Measurements from ENCODE around the gene CCT3. TPM values are rescaled to one million over a fixed set of nuclear protein-coding genes. Genes with fewer than 3 reads are reported as not detected.

The CCT3 gene
- total RNA-seq, 1 donor from 2014 or later, result 186 TPM

DNA sequence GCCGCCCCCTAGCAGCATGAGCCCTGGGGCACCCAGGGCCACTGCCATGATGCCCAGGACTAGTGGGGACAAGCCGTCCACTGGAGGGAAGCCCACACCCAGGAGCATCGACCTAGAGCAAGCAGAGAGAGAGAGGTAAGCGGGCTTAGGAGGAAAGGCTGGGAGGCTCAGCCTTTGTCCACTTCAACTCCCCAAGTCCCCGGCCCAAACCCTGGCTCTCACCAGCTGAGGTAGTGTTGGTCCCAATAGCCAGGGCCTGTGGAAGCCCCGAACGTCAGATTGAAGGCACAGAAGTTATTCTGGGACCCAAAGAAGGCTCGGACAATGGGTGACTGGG is 45.0 kb downstream of the CCT3 start:
- DNase-seq (ENCODE audit: extremely low spot score in 2 of 2), result no peak
- peaks cover 0 to 7% of the 10 kb centered on the region in 2 donors for H3K36me3 ChIP-seq
- H3K4me3 ChIP-seq, result no peak overlapping the region
- H3K27me3 ChIP-seq, result no peaks in the 10 kb centered on the region
- H3K27ac ChIP-seq, result peak overlapping the region; percentile 81
- H3K4me1 ChIP-seq, result peaks cover 44% of the 10 kb centered on the region
- intact Hi-C loops (cut with DNase I), result no loop called here
- H3K9me3 ChIP-seq, result no peaks in the 10 kb centered on the region
- TF ChIP-seq POLR2AphosphoS5 (IDR thresholded peaks at IDR 0.05; ENCODE audit: insufficient read depth in 1 of 2, low read depth in 1 of 2) (no peak), POLR2A (IDR thresholded peaks at IDR 0.05) (no peak)
- TF ChIP-seq, protein P1, sequence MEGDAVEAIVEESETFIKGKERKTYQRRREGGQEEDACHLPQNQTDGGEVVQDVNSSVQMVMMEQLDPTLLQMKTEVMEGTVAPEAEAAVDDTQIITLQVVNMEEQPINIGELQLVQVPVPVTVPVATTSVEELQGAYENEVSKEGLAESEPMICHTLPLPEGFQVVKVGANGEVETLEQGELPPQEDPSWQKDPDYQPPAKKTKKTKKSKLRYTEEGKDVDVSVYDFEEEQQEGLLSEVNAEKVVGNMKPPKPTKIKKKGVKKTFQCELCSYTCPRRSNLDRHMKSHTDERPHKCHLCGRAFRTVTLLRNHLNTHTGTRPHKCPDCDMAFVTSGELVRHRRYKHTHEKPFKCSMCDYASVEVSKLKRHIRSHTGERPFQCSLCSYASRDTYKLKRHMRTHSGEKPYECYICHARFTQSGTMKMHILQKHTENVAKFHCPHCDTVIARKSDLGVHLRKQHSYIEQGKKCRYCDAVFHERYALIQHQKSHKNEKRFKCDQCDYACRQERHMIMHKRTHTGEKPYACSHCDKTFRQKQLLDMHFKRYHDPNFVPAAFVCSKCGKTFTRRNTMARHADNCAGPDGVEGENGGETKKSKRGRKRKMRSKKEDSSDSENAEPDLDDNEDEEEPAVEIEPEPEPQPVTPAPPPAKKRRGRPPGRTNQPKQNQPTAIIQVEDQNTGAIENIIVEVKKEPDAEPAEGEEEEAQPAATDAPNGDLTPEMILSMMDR (IDR thresholded peaks at IDR 0.05), result no peak

DNA sequence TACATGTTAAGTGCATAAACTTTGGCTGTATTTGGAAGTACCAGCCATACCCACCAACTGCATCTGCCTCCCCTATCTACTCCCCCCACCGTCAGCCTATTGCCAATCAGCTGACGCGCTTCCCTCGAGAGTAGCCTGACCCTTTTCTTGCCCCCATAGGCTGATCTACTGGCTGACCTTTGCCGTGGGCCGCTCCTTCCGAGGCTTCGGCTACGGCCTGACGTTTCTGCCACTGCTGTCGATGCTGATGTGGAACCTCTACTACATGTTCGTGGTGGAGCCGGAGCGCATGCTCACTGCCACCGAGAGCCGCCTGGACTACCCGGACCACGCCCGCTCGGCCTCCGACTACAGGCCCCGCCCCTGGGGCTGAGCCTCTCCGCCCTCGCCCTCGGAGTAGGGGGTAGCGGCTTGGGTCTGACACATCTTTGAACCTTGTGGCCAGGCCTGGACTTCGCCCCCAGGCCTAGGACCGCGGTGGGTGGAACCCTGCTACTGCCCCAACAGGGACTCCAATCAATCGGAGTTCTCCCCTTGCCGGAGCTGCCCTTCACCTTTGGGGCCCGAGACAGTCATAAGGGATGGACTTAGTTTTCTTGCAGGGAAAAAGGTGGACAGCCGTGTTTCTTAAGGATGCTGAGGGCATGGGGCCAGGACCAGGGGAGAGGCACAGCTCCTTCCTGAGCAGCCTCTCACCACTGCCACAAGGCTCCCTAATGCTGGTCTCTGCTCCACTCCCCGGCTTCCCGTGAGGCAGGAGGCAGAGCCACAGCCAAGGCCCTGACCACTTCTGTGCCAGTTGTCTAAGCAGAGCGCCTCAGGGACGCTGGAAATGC is 46.6 kb downstream of the CCT3 start:
- intact Hi-C loops (cut with DNase I), result no loop called here
- H3K27me3 ChIP-seq, result no peaks in the 10 kb centered on the region
- H3K36me3 ChIP-seq, result peaks cover 0 to 12% of the 10 kb centered on the region in 2 donors
- no peak for DNase-seq (ENCODE audit: extremely low spot score in 2 of 2)
- peaks cover 44% of the 10 kb centered on the region for H3K4me1 ChIP-seq
- H3K4me3 ChIP-seq, result peak overlapping the region; percentile 38 to 56
- peak overlapping the region; percentile 81 for H3K27ac ChIP-seq
- no peaks in the 10 kb centered on the region for H3K9me3 ChIP-seq
- TF ChIP-seq POLR2A (IDR thresholded peaks at IDR 0.05) (peak in 1 of 2 donors; percentile 8), POLR2AphosphoS5 (IDR thresholded peaks at IDR 0.05; ENCODE audit: insufficient read depth in 1 of 2, low read depth in 1 of 2) (peak; percentile 56 to 77)
- TF ChIP-seq, protein P1 (IDR thresholded peaks at IDR 0.05), result no peak

DNA sequence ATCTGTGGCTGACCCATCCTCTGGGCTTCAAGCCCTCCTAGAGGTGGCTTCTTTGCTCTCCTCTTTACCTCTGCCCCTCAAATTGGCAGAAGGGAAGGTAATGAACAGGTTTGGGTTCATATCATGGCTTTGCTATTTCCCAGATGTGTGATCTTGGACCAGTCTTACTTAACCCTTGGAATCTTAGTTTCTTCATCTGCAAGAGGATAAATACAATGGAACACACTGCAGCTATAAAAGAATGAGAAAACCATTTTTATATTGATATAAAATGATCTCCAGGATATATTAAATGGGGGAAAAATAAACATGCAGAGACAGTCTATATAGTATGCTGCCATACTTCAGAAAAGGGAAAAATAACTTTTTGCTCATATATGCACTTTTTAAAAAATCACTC is 48.2 kb downstream of the CCT3 start:
- no peak for DNase-seq (ENCODE audit: extremely low spot score in 2 of 2)
- Histone ChIP-seq H3K9me3 (no peaks in the 10 kb centered on the region), H3K4me1 (peaks cover 51% of the 10 kb centered on the region), H3K4me3 (no peak overlapping the region), H3K27ac (no peak overlapping the region), H3K36me3 (peaks cover 0 to 17% of the 10 kb centered on the region in 2 donors), H3K27me3 (no peaks in the 10 kb centered on the region)
- intact Hi-C loops (cut with DNase I), result no loop called here
- TF ChIP-seq POLR2A (IDR thresholded peaks at IDR 0.05) (no peak), POLR2AphosphoS5 (IDR thresholded peaks at IDR 0.05; ENCODE audit: insufficient read depth in 1 of 2, low read depth in 1 of 2) (no peak)
- TF ChIP-seq, protein P1 (IDR thresholded peaks at IDR 0.05), result no peak

DNA sequence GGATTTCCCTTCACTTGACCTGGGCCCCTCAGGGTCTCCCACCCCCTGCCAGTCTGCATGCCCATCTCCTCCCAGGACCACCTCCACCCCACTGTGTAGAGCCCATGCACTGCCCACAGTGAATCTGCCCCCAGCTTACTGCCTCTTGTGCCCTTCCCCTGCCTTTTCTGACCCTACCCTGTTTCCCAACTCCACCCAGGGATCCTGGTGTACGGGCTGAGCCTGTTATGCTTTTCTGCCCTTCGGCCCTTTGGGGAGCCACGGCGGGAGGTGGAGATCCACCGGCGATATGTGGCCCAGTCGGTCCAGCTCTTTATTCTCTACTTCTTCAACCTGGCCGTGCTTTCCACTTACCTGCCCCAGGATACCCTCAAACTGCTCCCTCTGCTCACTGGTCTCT is 52.0 kb downstream of the CCT3 start:
- Histone ChIP-seq H3K27ac (no peak overlapping the region), H3K4me3 (peak overlapping the region in 1 of 2 donors; percentile 39), H3K27me3 (no peaks in the 10 kb centered on the region), H3K36me3 (peaks cover 0 to 17% of the 10 kb centered on the region in 2 donors), H3K4me1 (peaks cover 50% of the 10 kb centered on the region), H3K9me3 (no peaks in the 10 kb centered on the region)
- TF ChIP-seq POLR2AphosphoS5 (IDR thresholded peaks at IDR 0.05; ENCODE audit: insufficient read depth in 1 of 2, low read depth in 1 of 2) (no peak), POLR2A (IDR thresholded peaks at IDR 0.05) (no peak)
- TF ChIP-seq, protein P1 (IDR thresholded peaks at IDR 0.05), result no peak
- intact Hi-C loops (cut with DNase I), result no loop called here
- DNase-seq (ENCODE audit: extremely low spot score in 2 of 2), result no peak

DNA sequence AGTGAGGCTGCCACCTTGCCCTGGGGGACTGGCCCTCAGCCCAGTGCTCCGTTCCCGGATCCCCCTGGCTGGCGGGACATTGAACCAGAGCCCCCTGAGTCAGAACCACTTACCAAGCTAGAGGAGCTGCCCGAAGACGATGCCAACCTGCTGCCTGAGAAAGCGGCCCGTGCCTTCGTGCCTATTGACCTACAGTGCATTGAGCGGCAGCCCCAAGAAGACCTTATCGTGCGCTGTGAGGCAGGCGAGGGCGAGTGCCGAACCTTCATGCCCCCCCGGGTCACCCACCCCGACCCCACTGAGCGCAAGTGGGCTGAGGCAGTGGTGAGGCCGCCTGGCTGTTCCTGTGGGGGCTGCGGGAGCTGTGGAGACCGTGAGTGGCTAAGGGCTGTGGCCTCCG is 52.7 kb downstream of the CCT3 start:
- Histone ChIP-seq H3K36me3 (peaks cover 0 to 17% of the 10 kb centered on the region in 2 donors), H3K4me1 (peaks cover 52% of the 10 kb centered on the region), H3K27ac (peak overlapping the region; percentile 67), H3K27me3 (no peaks in the 10 kb centered on the region), H3K9me3 (no peaks in the 10 kb centered on the region), H3K4me3 (peak overlapping the region in 1 of 2 donors; percentile 39)
- intact Hi-C loops (cut with DNase I), result no loop called here
- no peak for DNase-seq (ENCODE audit: extremely low spot score in 2 of 2)
- no peak for TF ChIP-seq POLR2AphosphoS5 (IDR thresholded peaks at IDR 0.05; ENCODE audit: insufficient read depth in 1 of 2, low read depth in 1 of 2)
- TF ChIP-seq, protein P1 (IDR thresholded peaks at IDR 0.05), result no peak
- no peak for TF ChIP-seq POLR2A (IDR thresholded peaks at IDR 0.05)

All from vagina (tissue), 2 donors.